HepG2 (cell line): ENCODE measurements around the gene EDEM3. TPM values are rescaled to one million over a fixed set of nuclear protein-coding genes. Genes with fewer than 3 reads are reported as not detected.

Source experiments
- BORCS8-MEF2B ChIP-seq: sonication (generic); formaldehyde crosslinking; IDR thresholded peaks from 2 replicates; pipeline ENCODE4 v1.8.0; 2022; ENCODE audit warnings: mild to moderate bottlenecking, missing genetic modification reagents
- GTF2F1 ChIP-seq: fragments of 150-350 bp; IDR thresholded peaks from 2 replicates; pipeline ENCODE4 v1.6.1; 2014; ENCODE audit warnings: low read length
- KDM1A ChIP-seq: IDR thresholded peaks from 2 replicates; pipeline ENCODE4 v1.6.1; 2016; ENCODE audit warnings: missing compliant biosample characterization
- KDM2A ChIP-seq: sonication (generic); formaldehyde crosslinking; IDR thresholded peaks from 2 replicates; pipeline ENCODE4 v1.4.0; 2020; ENCODE audit warnings: low read depth, missing genetic modification reagents, borderline replicate concordance
- MLLT10 ChIP-seq: sonication (generic); formaldehyde crosslinking; IDR thresholded peaks from 2 replicates; pipeline ENCODE4 v1.4.0; 2020; ENCODE audit warnings: missing genetic modification reagents
- PHF8 ChIP-seq: sonication (generic); formaldehyde crosslinking; IDR thresholded peaks from 2 replicates; pipeline ENCODE4 v1.5.0; 2020; ENCODE audit warnings: missing genetic modification reagents
- RFX1 ChIP-seq: fragments of 450-650 bp; IDR thresholded peaks from 2 replicates; pipeline ENCODE4 v1.6.1; 2017
- ZMYM2 ChIP-seq: sonication (generic); formaldehyde crosslinking; IDR thresholded peaks from 2 replicates; pipeline ENCODE4 v1.8.0; 2022; ENCODE audit warnings: mild to moderate bottlenecking, missing genetic modification reagents
- ZNF160 ChIP-seq: sonication (generic); formaldehyde crosslinking; IDR thresholded peaks from 2 replicates; pipeline ENCODE4 v1.8.0; 2022; ENCODE audit warnings: mild to moderate bottlenecking, inconsistent platforms, missing genetic modification reagents
- ZNF343 ChIP-seq: sonication (generic); formaldehyde crosslinking; IDR thresholded peaks from 2 replicates; pipeline ENCODE4 v1.4.0; 2020; ENCODE audit warnings: mild to moderate bottlenecking, missing genetic modification reagents
- ZNF563 ChIP-seq: sonication (generic); formaldehyde crosslinking; IDR thresholded peaks from 2 replicates; pipeline ENCODE4 v1.8.0; 2022; ENCODE audit warnings: mild to moderate bottlenecking, moderate library complexity, missing genetic modification reagents
- ZNF564 ChIP-seq: sonication (generic); formaldehyde crosslinking; IDR thresholded peaks from 2 replicates; pipeline ENCODE4 v1.8.1; 2023; ENCODE audit warnings: mild to moderate bottlenecking, missing genetic modification reagents
- ZNF709 ChIP-seq: sonication (generic); formaldehyde crosslinking; IDR thresholded peaks from 2 replicates; pipeline ENCODE4 v1.5.0; 2020; ENCODE audit warnings: mild to moderate bottlenecking, missing genetic modification reagents
- ZNF713 ChIP-seq: sonication (generic); formaldehyde crosslinking; IDR thresholded peaks from 2 replicates; pipeline ENCODE4 v1.4.0; 2020; ENCODE audit warnings: mild to moderate bottlenecking, missing genetic modification reagents
- ZNF816 ChIP-seq: sonication (generic); formaldehyde crosslinking; IDR thresholded peaks from 2 replicates; pipeline ENCODE4 v1.8.0; 2022; ENCODE audit warnings: missing genetic modification reagents, mild to moderate bottlenecking, borderline replicate concordance
- polyA plus RNA-seq, 8 experiments: library from polyadenylated mRNA; depleted of rRNA in 3 of 8; stranded (reverse) in 7 of 8; unstranded in 1 of 8; fragments of >200 nt; fragmentation: Illumina TruSeq in 4 of 8; extraction: Trizol in 4 of 8; gene quantifications; 2 replicates each; pipeline versions ENCODE4 v1.2.1 to v1.2.3, GENCODE V29; 2011 to 2016; ENCODE audit warnings: low read depth in 4 of 8, missing spikeins in 1 of 8, mixed read lengths in 1 of 8; ENCODE audit not compliant: insufficient read depth in 1 of 8
- total RNA-seq, 5 experiments: library from RNA; depleted of rRNA; stranded (reverse); fragments of >200 nt; fragmentation: Illumina TruSeq; extraction: Trizol; gene quantifications; 2 replicates each; pipeline ENCODE4 v1.2.3, GENCODE V29; 2016; ENCODE audit warnings: low read depth in 1 of 5
- TF ChIP-seq, protein P1 (sequence below): IDR thresholded peaks from 2 replicates; pipeline ENCODE4 v1.6.1; 2016; ENCODE audit warnings: low read depth, missing genetic modification reagents, missing compliant biosample characterization
- TF ChIP-seq, protein P2 (sequence below): sonication (generic); formaldehyde crosslinking; IDR thresholded peaks from 2 replicates; pipeline ENCODE4 v1.8.0; 2022; ENCODE audit warnings: low read depth, missing genetic modification reagents
- TF ChIP-seq, protein P3 (sequence below): sonication (generic); formaldehyde crosslinking; IDR thresholded peaks from 2 replicates; pipeline ENCODE4 v1.8.0; 2022; ENCODE audit warnings: missing genetic modification reagents, mild to moderate bottlenecking, inconsistent platforms, borderline replicate concordance
- TF ChIP-seq, protein P4 (sequence below): IDR thresholded peaks from 2 replicates; pipeline ENCODE4 v1.6.1; 2016; ENCODE audit warnings: mild to moderate bottlenecking, missing biosample characterization, missing genetic modification reagents

EDEM3 gene
- total and polyA plus RNA-seq, 2 of the 13 experiments (the other 11 are each of a cell fraction or from before 2014, with no cell fraction given), result 13.1 to 18.2 TPM

DNA sequence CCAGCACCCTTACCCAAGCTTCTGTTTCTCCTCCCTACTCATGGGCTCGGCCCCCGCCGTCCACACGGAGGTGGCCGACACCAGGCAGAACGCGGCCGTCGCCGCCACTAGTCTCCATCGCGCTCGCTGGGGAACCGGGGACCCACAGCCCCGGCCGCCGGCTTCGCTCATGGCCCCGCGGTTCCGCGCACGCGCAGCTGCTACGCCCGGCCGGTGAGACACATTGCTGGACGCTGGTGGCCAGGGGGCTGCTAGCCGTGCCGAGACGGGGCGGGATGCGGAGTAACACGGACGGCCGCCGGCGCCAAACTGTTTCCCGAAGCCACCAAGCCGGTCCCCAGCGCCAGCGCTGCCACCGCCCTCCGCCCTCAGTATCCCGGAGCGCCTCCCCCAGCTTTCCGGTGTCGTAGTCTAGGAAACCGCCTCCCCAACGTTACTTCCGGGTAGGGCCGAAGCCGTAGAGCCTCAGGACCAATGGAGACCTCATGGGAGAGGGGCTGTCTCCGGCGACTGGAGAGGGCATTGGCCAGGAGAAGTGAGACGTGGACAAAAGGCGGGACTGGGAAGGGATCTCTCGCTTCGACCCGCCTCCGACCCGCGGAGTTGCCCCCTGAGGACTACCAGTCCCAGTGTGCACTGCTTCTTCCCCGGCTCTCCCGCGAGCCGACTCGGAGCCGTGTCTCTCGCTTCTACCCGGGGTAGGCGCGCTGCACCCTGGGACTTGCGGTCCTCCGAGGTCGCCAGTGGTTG is at the start of gene EDEM3 (continued):
- TF ChIP-seq GTF2F1, result no peak
- TF ChIP-seq ZNF343 (CRISPR knock-in tag), result no peak
- TF ChIP-seq MLLT10 (CRISPR knock-in tag), result no peak
- TF ChIP-seq ZNF564 (CRISPR knock-in tag), result no peak; the same call in 1 of the 2 replicates
- peak; percentile 36; the same call in 1 of the 2 replicates for TF ChIP-seq ZMYM2 (CRISPR knock-in tag)
- TF ChIP-seq, protein P1, sequence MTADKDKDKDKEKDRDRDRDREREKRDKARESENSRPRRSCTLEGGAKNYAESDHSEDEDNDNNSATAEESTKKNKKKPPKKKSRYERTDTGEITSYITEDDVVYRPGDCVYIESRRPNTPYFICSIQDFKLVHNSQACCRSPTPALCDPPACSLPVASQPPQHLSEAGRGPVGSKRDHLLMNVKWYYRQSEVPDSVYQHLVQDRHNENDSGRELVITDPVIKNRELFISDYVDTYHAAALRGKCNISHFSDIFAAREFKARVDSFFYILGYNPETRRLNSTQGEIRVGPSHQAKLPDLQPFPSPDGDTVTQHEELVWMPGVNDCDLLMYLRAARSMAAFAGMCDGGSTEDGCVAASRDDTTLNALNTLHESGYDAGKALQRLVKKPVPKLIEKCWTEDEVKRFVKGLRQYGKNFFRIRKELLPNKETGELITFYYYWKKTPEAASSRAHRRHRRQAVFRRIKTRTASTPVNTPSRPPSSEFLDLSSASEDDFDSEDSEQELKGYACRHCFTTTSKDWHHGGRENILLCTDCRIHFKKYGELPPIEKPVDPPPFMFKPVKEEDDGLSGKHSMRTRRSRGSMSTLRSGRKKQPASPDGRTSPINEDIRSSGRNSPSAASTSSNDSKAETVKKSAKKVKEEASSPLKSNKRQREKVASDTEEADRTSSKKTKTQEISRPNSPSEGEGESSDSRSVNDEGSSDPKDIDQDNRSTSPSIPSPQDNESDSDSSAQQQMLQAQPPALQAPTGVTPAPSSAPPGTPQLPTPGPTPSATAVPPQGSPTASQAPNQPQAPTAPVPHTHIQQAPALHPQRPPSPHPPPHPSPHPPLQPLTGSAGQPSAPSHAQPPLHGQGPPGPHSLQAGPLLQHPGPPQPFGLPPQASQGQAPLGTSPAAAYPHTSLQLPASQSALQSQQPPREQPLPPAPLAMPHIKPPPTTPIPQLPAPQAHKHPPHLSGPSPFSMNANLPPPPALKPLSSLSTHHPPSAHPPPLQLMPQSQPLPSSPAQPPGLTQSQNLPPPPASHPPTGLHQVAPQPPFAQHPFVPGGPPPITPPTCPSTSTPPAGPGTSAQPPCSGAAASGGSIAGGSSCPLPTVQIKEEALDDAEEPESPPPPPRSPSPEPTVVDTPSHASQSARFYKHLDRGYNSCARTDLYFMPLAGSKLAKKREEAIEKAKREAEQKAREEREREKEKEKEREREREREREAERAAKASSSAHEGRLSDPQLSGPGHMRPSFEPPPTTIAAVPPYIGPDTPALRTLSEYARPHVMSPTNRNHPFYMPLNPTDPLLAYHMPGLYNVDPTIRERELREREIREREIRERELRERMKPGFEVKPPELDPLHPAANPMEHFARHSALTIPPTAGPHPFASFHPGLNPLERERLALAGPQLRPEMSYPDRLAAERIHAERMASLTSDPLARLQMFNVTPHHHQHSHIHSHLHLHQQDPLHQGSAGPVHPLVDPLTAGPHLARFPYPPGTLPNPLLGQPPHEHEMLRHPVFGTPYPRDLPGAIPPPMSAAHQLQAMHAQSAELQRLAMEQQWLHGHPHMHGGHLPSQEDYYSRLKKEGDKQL (CRISPR knock-in tag), result no peak
- TF ChIP-seq, protein P2, sequence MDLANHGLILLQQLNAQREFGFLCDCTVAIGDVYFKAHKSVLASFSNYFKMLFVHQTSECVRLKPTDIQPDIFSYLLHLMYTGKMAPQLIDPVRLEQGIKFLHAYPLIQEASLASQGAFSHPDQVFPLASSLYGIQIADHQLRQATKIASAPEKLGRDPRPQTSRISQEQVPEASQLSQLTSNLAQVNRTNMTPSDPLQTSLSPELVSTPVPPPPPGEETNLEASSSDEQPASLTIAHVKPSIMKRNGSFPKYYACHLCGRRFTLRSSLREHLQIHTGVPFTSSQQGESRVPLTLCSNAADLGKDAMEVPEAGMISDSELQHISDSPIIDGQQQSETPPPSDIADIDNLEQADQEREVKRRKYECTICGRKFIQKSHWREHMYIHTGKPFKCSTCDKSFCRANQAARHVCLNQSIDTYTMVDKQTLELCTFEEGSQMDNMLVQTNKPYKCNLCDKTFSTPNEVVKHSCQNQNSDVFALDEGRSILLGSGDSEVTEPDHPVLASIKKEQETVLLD (CRISPR knock-in tag), result peak; percentile 63; the same call in 1 of the 2 replicates
- TF ChIP-seq RFX1, result peak; percentile 84
- TF ChIP-seq, protein P3, sequence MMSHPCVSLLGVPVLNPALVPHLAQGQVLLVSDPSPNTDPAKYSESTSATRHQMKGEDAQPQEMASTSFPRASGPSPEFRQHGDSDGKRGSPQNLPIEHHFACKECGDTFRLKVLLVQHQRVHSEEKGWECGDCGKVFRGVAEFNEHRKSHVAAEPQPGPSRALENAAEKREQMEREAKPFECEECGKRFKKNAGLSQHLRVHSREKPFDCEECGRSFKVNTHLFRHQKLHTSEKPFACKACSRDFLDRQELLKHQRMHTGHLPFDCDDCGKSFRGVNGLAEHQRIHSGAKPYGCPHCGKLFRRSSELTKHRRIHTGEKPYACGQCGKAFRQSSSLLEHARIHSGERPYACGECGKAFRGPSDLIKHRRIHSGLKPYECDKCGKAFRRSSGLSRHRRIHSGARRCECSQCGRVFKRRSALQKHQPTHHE (CRISPR knock-in tag), result peak; percentile 80; the same call in 1 of the 2 replicates
- peak; percentile 59; the same call in 1 of the 2 replicates for TF ChIP-seq ZNF563 (CRISPR knock-in tag)
- TF ChIP-seq, protein P4, sequence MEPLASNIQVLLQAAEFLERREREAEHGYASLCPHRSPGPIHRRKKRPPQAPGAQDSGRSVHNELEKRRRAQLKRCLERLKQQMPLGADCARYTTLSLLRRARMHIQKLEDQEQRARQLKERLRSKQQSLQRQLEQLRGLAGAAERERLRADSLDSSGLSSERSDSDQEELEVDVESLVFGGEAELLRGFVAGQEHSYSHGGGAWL, result peak; percentile 65; the same call in 1 of the 2 replicates
- peak; percentile 66 for TF ChIP-seq KDM2A (CRISPR knock-in tag)
- peak; percentile 22; the same call in 1 of the 2 replicates for TF ChIP-seq ZNF160
- TF ChIP-seq KDM1A (CRISPR knock-in tag), result no peak
- peak; percentile 91 for TF ChIP-seq PHF8 (CRISPR knock-in tag)
- no peak for TF ChIP-seq ZNF816 (CRISPR knock-in tag)
- TF ChIP-seq ZNF713 (CRISPR knock-in tag), result peak; percentile 81; the same call in 1 of the 2 replicates
- TF ChIP-seq ZNF709, result peak; percentile 68; the same call in 1 of the 2 replicates
- TF ChIP-seq BORCS8-MEF2B, result 0 out of 2 replicates have a peak, but pooled peaks have one; percentile 24
